DOHH2 (cell line): Measurements from ENCODE around the gene CDS2.

ENCODE experiments used
- EZH2phosphoT487 ChIP-seq: fragments of 200-600 bp; sonication (generic); IDR thresholded peaks from 2 replicates; pipeline ENCODE4 v1.6.1; 2017; ENCODE audit warnings: borderline replicate concordance, mild to moderate bottlenecking, antibody characterized with exemption, low read length, moderate library complexity, mixed read lengths
- TF ChIP-seq, protein P1 (sequence below): fragments of 200-600 bp; sonication (generic); IDR thresholded peaks from one replicate; pipeline ENCODE4 v1.5.1; 2014; ENCODE audit warnings: antibody characterized with exemption, mild to moderate bottlenecking, low read depth, low read length; ENCODE audit not compliant: poor library complexity, severe bottlenecking

- TF ChIP-seq, protein P1, sequence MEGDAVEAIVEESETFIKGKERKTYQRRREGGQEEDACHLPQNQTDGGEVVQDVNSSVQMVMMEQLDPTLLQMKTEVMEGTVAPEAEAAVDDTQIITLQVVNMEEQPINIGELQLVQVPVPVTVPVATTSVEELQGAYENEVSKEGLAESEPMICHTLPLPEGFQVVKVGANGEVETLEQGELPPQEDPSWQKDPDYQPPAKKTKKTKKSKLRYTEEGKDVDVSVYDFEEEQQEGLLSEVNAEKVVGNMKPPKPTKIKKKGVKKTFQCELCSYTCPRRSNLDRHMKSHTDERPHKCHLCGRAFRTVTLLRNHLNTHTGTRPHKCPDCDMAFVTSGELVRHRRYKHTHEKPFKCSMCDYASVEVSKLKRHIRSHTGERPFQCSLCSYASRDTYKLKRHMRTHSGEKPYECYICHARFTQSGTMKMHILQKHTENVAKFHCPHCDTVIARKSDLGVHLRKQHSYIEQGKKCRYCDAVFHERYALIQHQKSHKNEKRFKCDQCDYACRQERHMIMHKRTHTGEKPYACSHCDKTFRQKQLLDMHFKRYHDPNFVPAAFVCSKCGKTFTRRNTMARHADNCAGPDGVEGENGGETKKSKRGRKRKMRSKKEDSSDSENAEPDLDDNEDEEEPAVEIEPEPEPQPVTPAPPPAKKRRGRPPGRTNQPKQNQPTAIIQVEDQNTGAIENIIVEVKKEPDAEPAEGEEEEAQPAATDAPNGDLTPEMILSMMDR: no peak
- TF ChIP-seq EZH2phosphoT487: no peak
These were observed 30.9 kb upstream of the CDS2 start for GRCh38 chr20:5095931-5096330.
